ENCODE data around the gene KNDC1.

DNA sequence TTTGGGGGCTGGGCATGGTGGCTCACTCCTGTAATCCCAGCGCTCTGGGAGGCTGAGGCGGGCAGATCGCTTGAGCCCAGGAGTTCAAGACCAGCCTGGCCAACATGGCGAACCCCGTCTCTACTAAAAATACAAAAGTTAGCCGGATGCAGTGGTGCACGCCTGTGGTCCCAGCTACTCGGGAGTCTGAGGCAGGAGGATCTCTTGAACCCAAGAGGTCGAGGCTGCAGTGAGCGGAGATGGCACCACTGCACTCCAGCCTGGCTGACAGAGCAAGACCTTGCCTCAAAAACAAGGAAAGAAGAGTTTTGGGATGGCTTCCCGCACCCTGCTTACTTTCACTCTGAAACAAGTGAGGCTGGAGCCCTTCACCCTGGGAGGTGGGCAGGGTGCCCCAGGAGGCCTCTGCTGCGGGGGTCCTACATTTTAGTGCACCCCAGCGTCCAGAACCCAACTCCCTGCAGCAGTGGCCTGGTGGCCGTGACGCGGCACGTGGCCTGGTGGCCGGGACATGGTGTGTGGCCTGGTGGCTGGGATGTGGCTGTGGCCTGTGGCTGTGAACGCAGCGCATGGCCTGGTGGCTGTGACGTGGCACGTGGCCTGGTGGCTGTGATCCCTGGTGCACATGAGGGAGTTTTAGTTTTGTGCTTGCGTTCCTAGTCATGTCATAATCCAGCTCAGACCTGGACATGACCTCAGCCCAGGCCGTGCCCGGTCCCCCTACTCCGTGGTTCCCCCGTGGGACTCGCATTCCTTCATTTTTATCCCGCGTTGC, 9.3 kb downstream of the KNDC1 start:
- TF ChIP-seq, protein P1, sequence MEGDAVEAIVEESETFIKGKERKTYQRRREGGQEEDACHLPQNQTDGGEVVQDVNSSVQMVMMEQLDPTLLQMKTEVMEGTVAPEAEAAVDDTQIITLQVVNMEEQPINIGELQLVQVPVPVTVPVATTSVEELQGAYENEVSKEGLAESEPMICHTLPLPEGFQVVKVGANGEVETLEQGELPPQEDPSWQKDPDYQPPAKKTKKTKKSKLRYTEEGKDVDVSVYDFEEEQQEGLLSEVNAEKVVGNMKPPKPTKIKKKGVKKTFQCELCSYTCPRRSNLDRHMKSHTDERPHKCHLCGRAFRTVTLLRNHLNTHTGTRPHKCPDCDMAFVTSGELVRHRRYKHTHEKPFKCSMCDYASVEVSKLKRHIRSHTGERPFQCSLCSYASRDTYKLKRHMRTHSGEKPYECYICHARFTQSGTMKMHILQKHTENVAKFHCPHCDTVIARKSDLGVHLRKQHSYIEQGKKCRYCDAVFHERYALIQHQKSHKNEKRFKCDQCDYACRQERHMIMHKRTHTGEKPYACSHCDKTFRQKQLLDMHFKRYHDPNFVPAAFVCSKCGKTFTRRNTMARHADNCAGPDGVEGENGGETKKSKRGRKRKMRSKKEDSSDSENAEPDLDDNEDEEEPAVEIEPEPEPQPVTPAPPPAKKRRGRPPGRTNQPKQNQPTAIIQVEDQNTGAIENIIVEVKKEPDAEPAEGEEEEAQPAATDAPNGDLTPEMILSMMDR (IDR thresholded peaks at IDR 0.05; ENCODE audit: extremely low read depth in 1 of 2, insufficient read depth in 1 of 2, low read depth in 1 of 2, low read length in 2 of 2), result no peak
- no peak for TF ChIP-seq POLR2A (IDR thresholded peaks at IDR 0.05; ENCODE audit: low read depth, low read length)
- TF ChIP-seq MYC (IDR thresholded peaks at IDR 0.05; ENCODE audit: low read depth, low read length), result no peak
- no peak for TF ChIP-seq POLR2AphosphoS5 (IDR thresholded peaks at IDR 0.05; ENCODE audit: insufficient read depth, low read depth, low read length)
- TF ChIP-seq GATA2 (IDR thresholded peaks at IDR 0.05; ENCODE audit: insufficient read depth, insufficient read length, low read depth, low read length), result no peak
- TF ChIP-seq, protein P2, sequence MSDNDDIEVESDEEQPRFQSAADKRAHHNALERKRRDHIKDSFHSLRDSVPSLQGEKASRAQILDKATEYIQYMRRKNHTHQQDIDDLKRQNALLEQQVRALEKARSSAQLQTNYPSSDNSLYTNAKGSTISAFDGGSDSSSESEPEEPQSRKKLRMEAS (IDR thresholded peaks at IDR 0.05; ENCODE audit: insufficient read depth, insufficient read length), result no peak
- no peak for TF ChIP-seq EZH2 (IDR thresholded peaks at IDR 0.05; ENCODE audit: borderline replicate concordance, low read depth, low read length, severe bottlenecking)
